Psoas muscle (tissue), 8 donors: ENCODE results near the gene SOX2. TPM values are rescaled to one million over a fixed set of nuclear protein-coding genes. Genes with fewer than 3 reads are reported as not detected.

Source experiments
- ATAC-seq, 4 donors: fragments of 200-7000 bp; cut with Tn5 transposase; one replicate each; pipeline ENCODE4 v1.9.1; 2020; ENCODE audit warnings: moderate library complexity in 3 of 4, mild to moderate bottlenecking in 2 of 4
- DNase-seq, 2 donors: peaks; one replicate each; pipeline ENCODE4 v3.0.0-alpha.2; 2020
- H3K27ac ChIP-seq: fragments of 200-600 bp; one replicate; pipeline ENCODE4 v1.8.0; 2022
- H3K27me3 ChIP-seq, 3 donors: fragments of 200-600 bp in 1 of 3; one replicate each; pipeline versions ENCODE4 v1.6.1 to v1.8.0; 2013 to 2022; ENCODE audit warnings: low read length in 2 of 3, mild to moderate bottlenecking in 2 of 3, moderate library complexity in 1 of 3; ENCODE audit not compliant: insufficient read depth in 3 of 3
- H3K36me3 ChIP-seq, 2 donors: fragments of 200-600 bp in 1 of 2; one replicate each; pipeline versions ENCODE4 v1.6.1 to v1.8.0; 2013 to 2022; ENCODE audit warnings: low read depth in 1 of 2, mild to moderate bottlenecking in 1 of 2, moderate library complexity in 1 of 2; ENCODE audit not compliant: insufficient read depth in 1 of 2
- H3K4me1 ChIP-seq: fragments of 200-600 bp; one replicate; pipeline ENCODE4 v1.8.0; 2022
- H3K4me3 ChIP-seq: fragments of 200-600 bp; one replicate; pipeline ENCODE4 v1.8.0; 2022; ENCODE audit warnings: mild to moderate bottlenecking
- H3K9me3 ChIP-seq: fragments of 200-600 bp; one replicate; pipeline ENCODE4 v1.8.0; 2022
- WGBS, 3 donors: extraction: QIAGEN DNeasy Blood & Tissue Kit; methylation state at CpG; one replicate each; pipeline versions ENCODE4 v1.1.6 to v1.1.7; 2013; 5-methylcytosine and 5-hydroxymethylcytosine counted together
- intact Hi-C, 2 donors: fragments of 100-400 bp; cut with DNase I; formaldehyde crosslinking; loops; one replicate each; pipeline versions ENCODE4 v1.11.0 to v1.14.2; 2022
- polyA plus RNA-seq, 3 donors: library from polyadenylated mRNA; stranded (reverse); fragments of 200-250 nt; gene quantifications; one replicate each; pipeline ENCODE4 v1.2.3, GENCODE V29; 2013
- total RNA-seq, 4 donors: library from RNA; stranded (reverse); fragmentation: NEBNext Ultra II Directional in 2 of 4; extraction: Animal tissue kit (Norgen Biotek cat#: 25700) in 2 of 4; gene quantifications; one replicate each; pipeline versions ENCODE4 v1.2.1 to v1.2.4, GENCODE V29; 2021 to 2023
- TF ChIP-seq, protein P1 (sequence below): fragments of 200-600 bp; IDR thresholded peaks from one replicate; pipeline ENCODE4 v1.8.0; 2022; ENCODE audit warnings: antibody characterized with exemption
- donor health status: healthy with polysubstance abuse.
- donor health status: DM: no; HTN: no; CAD: no; lungs with moderate emphysema.
- donor health status: Bipolar disorder and iron deficiency.
- donor health status: healthy.
- donor health status: DM: yes; HTN: yes; CAD: no.
- donor health status: DM: no; HTN: no; CAD: no.
- donor health status: DM: no; HTN: no; CAD: no.
- donor health status: DM: yes; HTN: yes; CAD: no.

The SOX2 gene
- total and polyA plus RNA-seq, 7 donors: 0.03 to 0.09 (median 0.05) TPM; not detected in 4

DNA sequence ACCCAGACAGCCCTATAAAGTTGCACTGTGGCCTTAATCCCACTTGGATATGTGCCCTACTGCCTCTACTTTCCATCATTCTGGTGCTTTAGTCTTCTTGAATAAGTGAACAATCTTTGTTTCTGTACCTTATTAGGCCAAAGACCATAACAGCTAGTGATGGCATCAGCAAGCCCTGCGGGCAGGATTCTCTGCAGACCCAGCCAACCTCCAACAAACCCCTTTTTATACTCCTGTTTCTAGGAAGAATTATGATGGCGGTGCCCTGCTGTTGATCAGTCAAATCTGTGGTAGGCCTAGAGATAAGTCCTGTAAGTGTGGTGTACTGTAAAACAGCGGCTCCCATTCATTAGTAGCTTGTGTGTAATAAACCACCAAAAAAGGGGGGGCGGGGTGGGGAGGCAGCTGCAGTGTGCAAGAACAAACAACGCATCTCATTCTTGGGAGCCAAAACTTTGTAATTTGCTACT, 40.5 kb downstream of the SOX2 start:
- Histone ChIP-seq H3K36me3 (no peaks in the 10 kb centered on the region), H3K27ac (no peak overlapping the region), H3K4me3 (no peak overlapping the region), H3K4me1 (no peaks in the 10 kb centered on the region), H3K9me3 (no peaks in the 10 kb centered on the region), H3K27me3 (peaks cover 0 to 12% (median 4%) of the 10 kb centered on the region in 3 donors)
- 46 to 61% (median 48%) methylated on average over 5 of the region's 5 CpGs for WGBS, 3 donors
- DNase-seq: no peak
- no peak for ATAC-seq
- intact Hi-C loops: no loop called here
- TF ChIP-seq, protein P1, sequence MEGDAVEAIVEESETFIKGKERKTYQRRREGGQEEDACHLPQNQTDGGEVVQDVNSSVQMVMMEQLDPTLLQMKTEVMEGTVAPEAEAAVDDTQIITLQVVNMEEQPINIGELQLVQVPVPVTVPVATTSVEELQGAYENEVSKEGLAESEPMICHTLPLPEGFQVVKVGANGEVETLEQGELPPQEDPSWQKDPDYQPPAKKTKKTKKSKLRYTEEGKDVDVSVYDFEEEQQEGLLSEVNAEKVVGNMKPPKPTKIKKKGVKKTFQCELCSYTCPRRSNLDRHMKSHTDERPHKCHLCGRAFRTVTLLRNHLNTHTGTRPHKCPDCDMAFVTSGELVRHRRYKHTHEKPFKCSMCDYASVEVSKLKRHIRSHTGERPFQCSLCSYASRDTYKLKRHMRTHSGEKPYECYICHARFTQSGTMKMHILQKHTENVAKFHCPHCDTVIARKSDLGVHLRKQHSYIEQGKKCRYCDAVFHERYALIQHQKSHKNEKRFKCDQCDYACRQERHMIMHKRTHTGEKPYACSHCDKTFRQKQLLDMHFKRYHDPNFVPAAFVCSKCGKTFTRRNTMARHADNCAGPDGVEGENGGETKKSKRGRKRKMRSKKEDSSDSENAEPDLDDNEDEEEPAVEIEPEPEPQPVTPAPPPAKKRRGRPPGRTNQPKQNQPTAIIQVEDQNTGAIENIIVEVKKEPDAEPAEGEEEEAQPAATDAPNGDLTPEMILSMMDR: no peak

DNA sequence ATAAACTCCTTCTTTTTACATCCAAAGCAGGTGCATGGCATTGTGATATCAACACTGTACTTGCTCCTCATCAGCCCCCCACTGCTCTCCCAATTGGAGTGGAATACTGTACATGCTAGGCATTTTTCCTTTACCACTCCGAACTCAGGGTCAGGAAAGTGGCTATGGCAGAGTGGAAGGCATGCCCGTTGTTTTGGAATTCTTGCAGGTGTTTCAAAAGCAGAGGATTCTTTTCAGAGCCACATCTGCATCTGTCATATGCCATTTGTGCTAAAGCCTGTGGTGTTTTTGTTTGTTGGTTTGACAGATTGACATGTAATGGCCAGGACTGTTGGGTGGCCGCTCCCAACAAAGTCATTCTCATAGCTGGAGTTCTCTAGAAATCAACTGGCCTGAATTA, 41.7 kb downstream of the SOX2 start:
- Histone ChIP-seq H3K4me3 (no peak overlapping the region), H3K27ac (no peak overlapping the region), H3K9me3 (no peaks in the 10 kb centered on the region), H3K27me3 (peaks cover 0 to 12% (median 4%) of the 10 kb centered on the region in 3 donors), H3K36me3 (no peaks in the 10 kb centered on the region), H3K4me1 (no peaks in the 10 kb centered on the region)
- DNase-seq (no peak), ATAC-seq (no peak)
- intact Hi-C loops: no loop called here
- TF ChIP-seq, protein P1: no peak
- 63 to 66% (median 65%) methylated on average over 3 of the region's 3 CpGs for WGBS, 3 donors

DNA sequence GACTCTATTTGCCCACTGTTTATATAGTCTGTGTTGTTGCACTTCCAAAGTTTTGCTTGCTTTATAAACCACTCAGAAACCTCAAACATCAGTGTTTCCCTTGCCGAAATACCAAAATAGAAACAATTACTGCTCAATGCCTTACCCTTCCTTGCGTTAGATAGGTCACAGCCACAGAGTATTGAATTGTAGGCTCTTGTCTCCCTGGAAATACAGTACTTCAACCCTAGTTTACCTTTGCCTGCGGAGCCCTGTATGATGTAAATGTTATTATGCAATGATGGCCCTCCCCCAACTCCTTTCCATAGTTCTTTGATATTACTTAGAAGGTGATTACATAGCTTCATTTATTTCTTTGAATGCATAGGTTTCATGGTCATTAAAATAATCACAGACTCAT, 44.2 kb downstream of the SOX2 start:
- 40 to 66% (median 48%) methylated on average over 3 of the region's 3 CpGs for WGBS, 3 donors
- no peaks in the 10 kb centered on the region for H3K9me3 ChIP-seq
- no peak overlapping the region for H3K4me3 ChIP-seq
- peaks cover 0 to 12% (median 2%) of the 10 kb centered on the region in 3 donors for H3K27me3 ChIP-seq
- H3K27ac ChIP-seq: no peak overlapping the region
- intact Hi-C loops: no loop called here
- TF ChIP-seq, protein P1: no peak
- no peaks in the 10 kb centered on the region for H3K4me1 ChIP-seq
- DNase-seq: no peak
- H3K36me3 ChIP-seq: no peaks in the 10 kb centered on the region
- no peak for ATAC-seq

DNA sequence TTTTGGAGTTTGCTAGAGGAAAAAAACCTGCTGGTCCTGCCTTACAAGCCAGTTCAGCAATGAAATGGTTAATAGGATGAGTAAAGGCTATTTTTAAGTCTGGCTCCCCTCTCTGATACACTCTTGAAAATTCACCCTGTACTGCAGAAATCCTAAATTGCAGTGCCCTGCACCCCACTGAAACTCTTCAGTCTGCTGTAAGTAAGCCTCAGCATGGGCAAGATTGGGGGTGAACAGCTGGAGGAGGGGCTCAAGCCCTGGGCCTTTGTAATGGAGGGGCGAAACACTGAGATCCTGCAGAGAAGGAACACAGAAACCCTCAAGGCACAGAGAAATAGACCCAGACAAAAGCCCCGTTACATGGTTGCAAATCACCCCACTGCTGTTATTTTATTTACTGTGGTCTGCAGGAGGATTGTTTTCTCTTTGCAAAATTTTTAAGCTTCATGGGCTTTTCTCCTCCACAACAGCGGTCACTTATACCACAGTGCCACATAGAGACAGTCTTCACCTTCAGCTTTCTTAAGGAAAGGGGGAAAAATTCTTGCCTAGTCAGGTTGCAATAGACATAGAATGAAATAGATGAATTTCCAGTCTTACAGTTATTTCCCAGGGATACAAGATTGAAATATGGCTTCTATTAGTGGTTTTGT, 45.0 kb downstream of the SOX2 start:
- Histone ChIP-seq H3K4me3 (no peak overlapping the region), H3K27ac (no peak overlapping the region), H3K9me3 (no peaks in the 10 kb centered on the region), H3K27me3 (peaks cover 0 to 12% (median 2%) of the 10 kb centered on the region in 3 donors), H3K36me3 (no peaks in the 10 kb centered on the region), H3K4me1 (no peaks in the 10 kb centered on the region)
- intact Hi-C loops: no loop called here
- WGBS, 3 donors: 49 to 54% (median 52%) methylated on average over 3 of the region's 3 CpGs
- DNase-seq (no peak), ATAC-seq (no peak)
- TF ChIP-seq, protein P1: no peak
